ENCODE data around the gene TNFSF10. TPM values are rescaled to one million over a fixed set of nuclear protein-coding genes. Genes with fewer than 3 reads are reported as not detected.

TNFSF10 gene
- polyA plus RNA-seq, 1 experiment, result 2.3 TPM

DNA sequence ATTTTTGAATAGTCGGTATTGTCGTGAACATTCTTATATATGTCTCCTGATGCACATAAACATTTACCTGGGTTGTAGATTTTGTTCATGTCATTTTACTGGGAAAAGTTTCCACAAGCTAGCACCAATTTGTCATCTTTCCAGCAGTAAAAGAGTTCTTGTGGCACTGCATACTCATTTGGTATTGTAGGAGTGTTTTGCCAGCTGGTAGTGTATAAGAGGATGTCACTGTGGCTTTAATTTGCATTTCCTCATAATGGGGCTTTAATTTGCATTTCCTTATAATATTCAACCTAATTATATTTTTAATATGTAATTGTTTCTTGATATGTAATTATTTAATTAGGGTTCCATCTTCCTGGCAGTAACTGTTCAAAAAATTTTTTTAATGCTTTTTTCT is 21.2 kb upstream of the TNFSF10 start:
- no peak for DNase-seq (ENCODE audit: low read depth, low spot score)
- CTCF ChIA-PET, result no interaction called here
- TF ChIP-seq, protein P1, sequence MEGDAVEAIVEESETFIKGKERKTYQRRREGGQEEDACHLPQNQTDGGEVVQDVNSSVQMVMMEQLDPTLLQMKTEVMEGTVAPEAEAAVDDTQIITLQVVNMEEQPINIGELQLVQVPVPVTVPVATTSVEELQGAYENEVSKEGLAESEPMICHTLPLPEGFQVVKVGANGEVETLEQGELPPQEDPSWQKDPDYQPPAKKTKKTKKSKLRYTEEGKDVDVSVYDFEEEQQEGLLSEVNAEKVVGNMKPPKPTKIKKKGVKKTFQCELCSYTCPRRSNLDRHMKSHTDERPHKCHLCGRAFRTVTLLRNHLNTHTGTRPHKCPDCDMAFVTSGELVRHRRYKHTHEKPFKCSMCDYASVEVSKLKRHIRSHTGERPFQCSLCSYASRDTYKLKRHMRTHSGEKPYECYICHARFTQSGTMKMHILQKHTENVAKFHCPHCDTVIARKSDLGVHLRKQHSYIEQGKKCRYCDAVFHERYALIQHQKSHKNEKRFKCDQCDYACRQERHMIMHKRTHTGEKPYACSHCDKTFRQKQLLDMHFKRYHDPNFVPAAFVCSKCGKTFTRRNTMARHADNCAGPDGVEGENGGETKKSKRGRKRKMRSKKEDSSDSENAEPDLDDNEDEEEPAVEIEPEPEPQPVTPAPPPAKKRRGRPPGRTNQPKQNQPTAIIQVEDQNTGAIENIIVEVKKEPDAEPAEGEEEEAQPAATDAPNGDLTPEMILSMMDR (IDR thresholded peaks at IDR 0.05; ENCODE audit: low read depth, low read length), result no peak
- POLR2A ChIA-PET, result no interaction called here
- H3K27me3 ChIP-seq (ENCODE audit: control insufficient read depth, insufficient read depth, low read length), result no peaks in the 10 kb centered on the region
- H3K9me3 ChIP-seq (ENCODE audit: control insufficient read depth, insufficient read depth, low read length), result no peaks in the 10 kb centered on the region
- no peak overlapping the region for H3K4me3 ChIP-seq (ENCODE audit: low read depth, low read length)
- H3K27ac ChIP-seq (ENCODE audit: low read depth, low read length), result no peak overlapping the region

DNA sequence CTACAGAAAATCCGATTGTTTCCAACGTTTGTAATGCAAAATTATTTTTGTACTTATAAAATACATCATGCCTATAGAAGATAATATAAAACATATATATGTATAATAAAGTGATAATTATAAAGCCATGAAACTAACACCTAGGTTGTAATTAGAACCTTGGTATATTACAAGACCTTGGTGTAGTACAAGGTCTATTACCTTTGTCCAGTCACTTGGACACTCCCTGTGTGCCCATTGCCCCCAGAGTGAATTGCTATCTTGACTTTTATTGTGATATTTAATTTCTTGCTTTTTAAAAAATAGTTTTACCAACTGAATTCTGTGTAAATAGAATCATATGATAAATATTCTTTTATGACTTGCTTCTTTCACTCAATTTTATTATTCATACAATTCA is 20.7 kb upstream of the TNFSF10 start:
- Histone ChIP-seq H3K27me3 (ENCODE audit: control insufficient read depth, insufficient read depth, low read length) (no peaks in the 10 kb centered on the region), H3K4me3 (ENCODE audit: low read depth, low read length) (no peak overlapping the region), H3K9me3 (ENCODE audit: control insufficient read depth, insufficient read depth, low read length) (no peaks in the 10 kb centered on the region), H3K27ac (ENCODE audit: low read depth, low read length) (no peak overlapping the region)
- CTCF ChIA-PET, result no interaction called here
- DNase-seq (ENCODE audit: low read depth, low spot score), result no peak
- POLR2A ChIA-PET, result no interaction called here
- TF ChIP-seq, protein P1 (IDR thresholded peaks at IDR 0.05; ENCODE audit: low read depth, low read length), result no peak

DNA sequence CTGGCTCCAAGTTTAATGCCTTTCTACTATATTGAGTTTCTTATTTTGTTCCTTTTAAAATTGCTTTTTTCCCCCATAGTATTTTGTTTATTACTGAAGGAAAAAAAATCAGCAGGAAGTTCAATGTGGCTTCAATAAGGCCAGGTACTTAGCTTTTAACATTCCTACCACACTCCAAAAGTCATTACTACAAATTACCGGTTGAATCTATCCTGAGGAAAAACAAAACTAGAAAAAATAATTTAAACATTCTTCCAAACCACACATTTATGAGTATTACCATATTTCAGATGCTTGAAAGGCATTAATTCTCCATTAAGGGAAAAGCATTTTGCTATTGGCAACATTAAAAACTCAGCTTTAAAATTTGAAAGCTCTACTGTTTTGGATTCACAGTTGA is 20.2 kb upstream of the TNFSF10 start:
- POLR2A ChIA-PET, result no interaction called here
- CTCF ChIA-PET, result no interaction called here
- no peak overlapping the region for H3K27ac ChIP-seq (ENCODE audit: low read depth, low read length)
- H3K9me3 ChIP-seq (ENCODE audit: control insufficient read depth, insufficient read depth, low read length), result no peaks in the 10 kb centered on the region
- H3K4me3 ChIP-seq (ENCODE audit: low read depth, low read length), result no peak overlapping the region
- no peaks in the 10 kb centered on the region for H3K27me3 ChIP-seq (ENCODE audit: control insufficient read depth, insufficient read depth, low read length)
- TF ChIP-seq, protein P1 (IDR thresholded peaks at IDR 0.05; ENCODE audit: low read depth, low read length), result no peak
- no peak for DNase-seq (ENCODE audit: low read depth, low spot score)

DNA sequence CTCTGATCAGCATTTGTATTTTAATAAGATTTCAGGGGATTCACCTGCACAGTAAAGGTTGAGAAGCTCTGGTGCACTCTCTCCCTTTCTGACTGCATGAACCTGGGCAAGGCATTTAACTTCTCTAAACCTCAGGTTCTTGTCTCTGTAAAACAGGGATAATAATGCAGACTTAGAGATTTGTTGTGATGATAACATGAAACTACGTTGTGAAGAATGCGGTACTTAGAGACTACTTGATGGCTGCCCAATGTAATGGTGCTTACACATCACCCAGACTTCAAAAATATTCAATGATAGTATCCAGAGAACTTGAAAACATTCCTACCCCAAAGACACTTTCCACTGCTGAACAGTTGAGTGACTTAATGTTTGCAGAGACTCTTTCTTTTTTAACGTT is 19.8 kb upstream of the TNFSF10 start:
- Histone ChIP-seq H3K4me3 (ENCODE audit: low read depth, low read length) (no peak overlapping the region), H3K9me3 (ENCODE audit: control insufficient read depth, insufficient read depth, low read length) (no peaks in the 10 kb centered on the region; the same call in 1 of the 2 replicates), H3K27me3 (ENCODE audit: control insufficient read depth, insufficient read depth, low read length) (no peaks in the 10 kb centered on the region), H3K27ac (ENCODE audit: low read depth, low read length) (no peak overlapping the region)
- TF ChIP-seq, protein P1 (IDR thresholded peaks at IDR 0.05; ENCODE audit: low read depth, low read length), result no peak
- no peak for DNase-seq (ENCODE audit: low read depth, low spot score)
- ChIA-PET CTCF (no interaction called here), POLR2A (no interaction called here)

DNA sequence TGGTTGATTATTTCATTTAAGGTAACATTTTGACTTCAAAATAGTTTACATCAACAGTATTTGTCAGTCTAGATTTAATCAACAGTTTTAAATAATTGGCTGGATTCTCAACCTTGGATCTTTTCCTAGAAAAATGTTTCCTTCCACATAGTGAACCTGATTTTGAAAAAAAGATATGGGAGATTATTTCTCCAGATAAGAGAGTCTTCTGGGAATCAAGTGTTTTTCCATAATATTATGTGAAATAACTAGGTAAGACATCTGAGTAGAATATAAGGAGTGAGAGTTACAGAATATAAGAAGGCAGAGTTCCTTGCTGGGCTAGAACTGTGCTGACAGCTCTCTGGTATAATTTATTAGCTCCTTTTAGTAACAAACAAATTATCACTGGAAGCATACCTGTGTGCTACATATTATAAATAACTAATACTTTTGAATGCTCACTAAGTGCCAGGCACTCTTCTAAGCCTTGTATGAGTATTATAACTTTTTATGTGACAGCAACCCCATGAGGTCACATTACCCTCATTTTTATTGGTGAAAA is 18.8 kb upstream of the TNFSF10 start:
- Histone ChIP-seq H3K27me3 (ENCODE audit: control insufficient read depth, insufficient read depth, low read length) (no peaks in the 10 kb centered on the region), H3K4me3 (ENCODE audit: low read depth, low read length) (no peak overlapping the region), H3K27ac (ENCODE audit: low read depth, low read length) (no peak overlapping the region), H3K9me3 (ENCODE audit: control insufficient read depth, insufficient read depth, low read length) (no peaks in the 10 kb centered on the region; the same call in 1 of the 2 replicates)
- CTCF ChIA-PET, result interaction anchor here (0.6 to 1.2 kb wide), 2 partner anchors 55 to 145 kb away, joined by 3 to 4 read pairs; no protein-coding TSS in a partner anchor
- POLR2A ChIA-PET, result interaction anchor here (0.6 kb wide), 1 partner anchor 58 kb away, joined by 9 read pairs; no protein-coding TSS in a partner anchor
- TF ChIP-seq, protein P1 (IDR thresholded peaks at IDR 0.05; ENCODE audit: low read depth, low read length), result no peak
- DNase-seq (ENCODE audit: low read depth, low spot score), result no peak

Measured in AG04450 (cell line).